ENCODE results near the gene TMEM151B. TPM values are rescaled to one million over a fixed set of nuclear protein-coding genes. Genes with fewer than 3 reads are reported as not detected.
A peak's percentile ranks its signal among the peaks of the same experiment; 100 is the strongest.

The TMEM151B gene
- total and polyA plus RNA-seq, 2 of the 13 experiments (the other 11 are each of a cell fraction or from before 2014, with no cell fraction given): not detected

DNA sequence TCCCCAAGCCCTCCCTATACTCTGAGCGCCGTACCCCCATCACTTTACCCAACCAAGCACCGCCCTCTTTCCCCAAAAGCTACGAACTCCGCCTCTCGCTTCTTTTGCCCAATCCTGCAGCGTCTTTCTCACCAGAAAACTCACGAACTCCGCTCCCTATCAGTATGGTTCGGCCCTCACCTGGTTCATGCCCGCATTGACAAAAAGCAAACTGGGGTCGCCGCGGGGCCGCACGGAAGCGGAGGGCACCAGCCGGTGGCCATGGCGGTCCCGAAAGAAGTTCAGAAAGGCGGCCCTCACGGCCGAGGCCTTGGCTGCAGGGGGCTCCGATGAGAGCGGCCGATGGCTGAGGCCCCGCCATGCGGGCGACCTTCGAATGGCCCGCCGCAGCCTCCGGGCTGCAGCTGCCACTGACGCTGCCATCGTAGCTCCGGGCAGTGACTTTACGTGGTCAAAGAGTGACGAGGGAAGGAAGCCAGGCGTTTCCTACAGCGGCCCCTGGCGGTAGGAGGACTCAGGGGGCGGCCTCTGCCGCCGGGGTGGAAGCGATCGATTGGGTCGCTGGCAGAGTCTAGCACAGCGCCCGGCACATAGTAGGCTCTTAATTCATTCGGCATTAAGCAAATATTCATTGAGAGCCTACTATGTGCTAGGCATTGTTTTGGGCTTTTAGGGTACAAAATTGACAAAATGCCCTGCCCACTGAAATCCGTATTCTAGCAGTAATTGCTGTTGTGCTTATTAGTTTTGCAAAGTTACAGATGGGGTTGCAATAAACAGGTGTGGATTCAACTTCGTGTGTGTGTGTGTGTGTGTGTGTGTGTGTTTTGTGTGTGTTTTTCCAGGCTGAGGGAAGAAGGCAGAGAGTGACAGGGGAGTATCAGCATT, 42.9 kb downstream of the TMEM151B start, which contains the start of gene AARS2 (continued):
- TF ChIP-seq, protein P1, sequence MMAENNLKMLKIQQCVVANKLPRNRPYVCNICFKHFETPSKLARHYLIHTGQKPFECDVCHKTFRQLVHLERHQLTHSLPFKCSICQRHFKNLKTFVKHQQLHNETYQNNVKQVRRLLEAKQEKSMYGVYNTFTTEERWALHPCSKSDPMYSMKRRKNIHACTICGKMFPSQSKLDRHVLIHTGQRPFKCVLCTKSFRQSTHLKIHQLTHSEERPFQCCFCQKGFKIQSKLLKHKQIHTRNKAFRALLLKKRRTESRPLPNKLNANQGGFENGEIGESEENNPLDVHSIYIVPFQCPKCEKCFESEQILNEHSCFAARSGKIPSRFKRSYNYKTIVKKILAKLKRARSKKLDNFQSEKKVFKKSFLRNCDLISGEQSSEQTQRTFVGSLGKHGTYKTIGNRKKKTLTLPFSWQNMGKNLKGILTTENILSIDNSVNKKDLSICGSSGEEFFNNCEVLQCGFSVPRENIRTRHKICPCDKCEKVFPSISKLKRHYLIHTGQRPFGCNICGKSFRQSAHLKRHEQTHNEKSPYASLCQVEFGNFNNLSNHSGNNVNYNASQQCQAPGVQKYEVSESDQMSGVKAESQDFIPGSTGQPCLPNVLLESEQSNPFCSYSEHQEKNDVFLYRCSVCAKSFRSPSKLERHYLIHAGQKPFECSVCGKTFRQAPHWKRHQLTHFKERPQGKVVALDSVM (CRISPR knock-in tag; IDR thresholded peaks at IDR 0.05): peak; percentile 70
- TF ChIP-seq JDP2 (CRISPR knock-in tag; IDR thresholded peaks at IDR 0.05; ENCODE audit: borderline replicate concordance) (peak; percentile 79; the same call in 1 of the 2 replicates), SCMH1 (CRISPR knock-in tag; IDR thresholded peaks at IDR 0.05; ENCODE audit: borderline replicate concordance) (no peak), HMG20B (CRISPR knock-in tag; conservative IDR thresholded peaks at IDR 0.05) (peak; percentile 67; the same call in 1 of the 2 replicates), ISL2 (CRISPR knock-in tag; IDR thresholded peaks at IDR 0.05) (peak; percentile 90), RFX3 (CRISPR knock-in tag; IDR thresholded peaks at IDR 0.05) (peak; percentile 60), TCF7L2 (IDR thresholded peaks at IDR 0.05; ENCODE audit: low read depth, low read length) (no peak), NONO (IDR thresholded peaks at IDR 0.05) (no peak), NONO (CRISPR knock-in tag; conservative IDR thresholded peaks at IDR 0.05) (peak; percentile 99), ZNF124 (CRISPR knock-in tag; IDR thresholded peaks at IDR 0.05) (peak; percentile 99), RARA (CRISPR knock-in tag; IDR thresholded peaks at IDR 0.05) (peak; percentile 72), ZSCAN21 (CRISPR knock-in tag; IDR thresholded peaks at IDR 0.05; ENCODE audit: borderline replicate concordance) (peak; percentile 95), ZNF563 (CRISPR knock-in tag; IDR thresholded peaks at IDR 0.05) (peak; percentile 88), ZNF749 (CRISPR knock-in tag; IDR thresholded peaks at IDR 0.05; ENCODE audit: borderline replicate concordance) (peak; percentile 94; the same call in 1 of the 2 replicates), ZNF20 (CRISPR knock-in tag; IDR thresholded peaks at IDR 0.05) (0 out of 2 replicates have a peak, but pooled peaks have one; percentile 33), ZKSCAN8 (CRISPR knock-in tag; IDR thresholded peaks at IDR 0.05; ENCODE audit: borderline replicate concordance) (peak; percentile 87), ZNF737 (CRISPR knock-in tag; IDR thresholded peaks at IDR 0.05; ENCODE audit: borderline replicate concordance) (no peak), ZNF660 (CRISPR knock-in tag; IDR thresholded peaks at IDR 0.05; ENCODE audit: borderline replicate concordance, low read depth) (no peak; the same call in 1 of the 2 replicates), ZNF556 (CRISPR knock-in tag; IDR thresholded peaks at IDR 0.05; ENCODE audit: borderline replicate concordance) (peak; percentile 99), SMARCC2 (IDR thresholded peaks at IDR 0.05) (no peak)
- TF ChIP-seq, protein P2, sequence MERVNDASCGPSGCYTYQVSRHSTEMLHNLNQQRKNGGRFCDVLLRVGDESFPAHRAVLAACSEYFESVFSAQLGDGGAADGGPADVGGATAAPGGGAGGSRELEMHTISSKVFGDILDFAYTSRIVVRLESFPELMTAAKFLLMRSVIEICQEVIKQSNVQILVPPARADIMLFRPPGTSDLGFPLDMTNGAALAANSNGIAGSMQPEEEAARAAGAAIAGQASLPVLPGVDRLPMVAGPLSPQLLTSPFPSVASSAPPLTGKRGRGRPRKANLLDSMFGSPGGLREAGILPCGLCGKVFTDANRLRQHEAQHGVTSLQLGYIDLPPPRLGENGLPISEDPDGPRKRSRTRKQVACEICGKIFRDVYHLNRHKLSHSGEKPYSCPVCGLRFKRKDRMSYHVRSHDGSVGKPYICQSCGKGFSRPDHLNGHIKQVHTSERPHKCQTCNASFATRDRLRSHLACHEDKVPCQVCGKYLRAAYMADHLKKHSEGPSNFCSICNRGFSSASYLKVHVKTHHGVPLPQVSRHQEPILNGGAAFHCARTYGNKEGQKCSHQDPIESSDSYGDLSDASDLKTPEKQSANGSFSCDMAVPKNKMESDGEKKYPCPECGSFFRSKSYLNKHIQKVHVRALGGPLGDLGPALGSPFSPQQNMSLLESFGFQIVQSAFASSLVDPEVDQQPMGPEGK (CRISPR knock-in tag; IDR thresholded peaks at IDR 0.05): peak; percentile 67
- TF ChIP-seq, protein P3, sequence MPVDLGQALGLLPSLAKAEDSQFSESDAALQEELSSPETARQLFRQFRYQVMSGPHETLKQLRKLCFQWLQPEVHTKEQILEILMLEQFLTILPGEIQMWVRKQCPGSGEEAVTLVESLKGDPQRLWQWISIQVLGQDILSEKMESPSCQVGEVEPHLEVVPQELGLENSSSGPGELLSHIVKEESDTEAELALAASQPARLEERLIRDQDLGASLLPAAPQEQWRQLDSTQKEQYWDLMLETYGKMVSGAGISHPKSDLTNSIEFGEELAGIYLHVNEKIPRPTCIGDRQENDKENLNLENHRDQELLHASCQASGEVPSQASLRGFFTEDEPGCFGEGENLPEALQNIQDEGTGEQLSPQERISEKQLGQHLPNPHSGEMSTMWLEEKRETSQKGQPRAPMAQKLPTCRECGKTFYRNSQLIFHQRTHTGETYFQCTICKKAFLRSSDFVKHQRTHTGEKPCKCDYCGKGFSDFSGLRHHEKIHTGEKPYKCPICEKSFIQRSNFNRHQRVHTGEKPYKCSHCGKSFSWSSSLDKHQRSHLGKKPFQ (CRISPR knock-in tag; IDR thresholded peaks at IDR 0.05; ENCODE audit: insufficient replicate concordance): peak; percentile 72
- TF ChIP-seq, protein P4, sequence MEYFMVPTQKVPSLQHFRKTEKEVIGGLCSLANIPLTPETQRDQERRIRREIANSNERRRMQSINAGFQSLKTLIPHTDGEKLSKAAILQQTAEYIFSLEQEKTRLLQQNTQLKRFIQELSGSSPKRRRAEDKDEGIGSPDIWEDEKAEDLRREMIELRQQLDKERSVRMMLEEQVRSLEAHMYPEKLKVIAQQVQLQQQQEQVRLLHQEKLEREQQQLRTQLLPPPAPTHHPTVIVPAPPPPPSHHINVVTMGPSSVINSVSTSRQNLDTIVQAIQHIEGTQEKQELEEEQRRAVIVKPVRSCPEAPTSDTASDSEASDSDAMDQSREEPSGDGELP (IDR thresholded peaks at IDR 0.05; ENCODE audit: borderline replicate concordance, low read depth): peak; percentile 87

All from HepG2 (cell line).